Nucleus accumbens (tissue), 56 donors: ENCODE measurements around the gene ADAT2.
A peak's percentile ranks its signal among the peaks of the same experiment; 100 is the strongest.

Source experiments
- DNase-seq, 56 donors: peaks; one replicate each; lab custom pipeline; 2025; lab: John Stamatoyannopoulos, UW

ADAT2 gene

DNA sequence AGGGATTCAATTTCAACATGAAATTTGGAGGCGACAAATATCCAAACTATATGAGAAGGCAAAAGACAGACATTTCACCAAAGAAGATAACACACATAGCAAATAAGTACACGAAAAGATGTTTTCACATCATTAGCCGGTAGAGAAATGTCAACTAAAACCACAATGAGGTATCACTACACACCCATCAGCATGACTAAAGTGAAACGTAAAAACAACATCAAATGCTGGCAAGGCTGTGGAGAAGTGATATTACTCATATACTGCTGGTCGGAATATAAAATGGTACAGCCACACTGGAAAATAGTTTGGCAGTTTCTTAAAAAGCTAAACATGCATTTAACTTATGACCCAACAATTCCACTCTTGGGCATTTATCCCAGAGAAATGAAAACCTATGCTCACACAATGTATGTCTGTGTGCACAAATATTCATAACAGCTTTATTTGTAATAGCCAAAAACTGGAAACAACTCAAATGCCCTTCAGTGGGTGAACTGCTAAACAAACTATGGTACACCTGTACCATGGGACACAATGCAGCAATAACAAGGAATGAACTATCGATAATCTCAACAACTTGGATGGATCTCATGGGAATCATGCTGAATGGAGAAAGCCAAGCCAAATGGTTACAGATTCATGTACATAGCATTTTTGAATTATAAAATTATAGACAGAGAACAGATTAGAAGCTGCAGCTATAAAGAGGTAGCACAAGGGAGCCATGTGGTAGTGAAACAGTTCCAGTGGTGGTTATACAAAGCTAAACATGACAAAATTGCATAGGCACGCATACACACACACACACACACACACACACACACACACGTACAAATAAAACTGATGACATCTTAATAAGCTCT is 8.6 kb downstream of the ADAT2 start:
- no peak for DNase-seq

DNA sequence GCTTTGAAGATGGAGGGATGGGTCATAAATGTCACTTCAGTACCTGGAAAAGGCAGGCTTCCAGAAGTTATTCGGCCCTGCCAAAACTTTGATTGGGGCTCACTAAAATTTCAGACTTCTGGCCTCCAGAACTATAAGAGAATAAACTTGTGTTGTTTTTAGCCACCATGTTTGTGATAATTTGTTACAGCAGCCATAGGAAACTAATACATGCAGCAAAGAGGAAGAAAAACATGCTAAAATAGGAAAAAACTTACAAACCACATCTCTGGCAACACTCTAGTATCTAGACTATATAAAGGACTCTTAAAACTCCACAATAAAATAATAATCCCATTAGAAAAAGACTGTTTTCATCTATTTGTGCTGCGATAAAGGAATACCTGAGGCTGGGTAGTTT is 9.5 kb downstream of the ADAT2 start:
- DNase-seq, result no peak

DNA sequence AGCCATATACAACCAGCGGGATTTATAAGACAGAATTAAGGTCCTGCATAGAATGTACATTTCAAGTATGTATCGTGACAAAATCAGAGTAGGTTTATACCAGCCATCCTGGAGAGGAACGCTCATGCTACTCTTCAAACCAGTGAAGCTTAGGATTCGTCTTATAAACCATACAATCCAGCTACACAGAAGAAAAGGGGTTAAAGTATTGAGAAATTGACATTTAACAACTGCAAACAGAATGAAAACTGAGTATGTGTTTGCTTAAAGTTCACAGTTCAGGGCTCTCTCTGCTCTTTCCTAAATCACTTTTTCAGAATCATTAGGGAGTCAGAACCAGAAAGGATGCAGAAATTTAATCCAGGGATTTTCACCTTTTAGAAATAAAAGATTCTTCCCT is 17.9 kb downstream of the ADAT2 start:
- no peak for DNase-seq

DNA sequence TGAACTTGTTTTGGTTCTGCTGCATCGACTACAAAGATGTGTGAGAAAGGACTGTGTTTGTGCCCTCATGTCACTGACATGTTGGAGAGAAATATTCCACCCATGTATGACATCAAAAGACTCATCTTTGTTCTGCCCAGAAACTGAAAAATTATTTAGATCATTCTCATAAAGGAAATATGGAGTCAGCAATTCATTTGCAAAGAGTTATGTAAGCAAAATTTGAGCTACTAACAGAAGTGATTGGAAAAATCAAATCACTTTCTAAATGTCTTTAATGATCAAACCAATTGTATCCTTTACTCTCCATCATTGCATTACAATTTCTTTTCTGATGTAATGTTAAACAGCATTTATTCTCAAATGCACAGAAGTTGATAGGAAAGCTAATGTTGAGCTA is 19.3 kb downstream of the ADAT2 start:
- no peak for DNase-seq

DNA sequence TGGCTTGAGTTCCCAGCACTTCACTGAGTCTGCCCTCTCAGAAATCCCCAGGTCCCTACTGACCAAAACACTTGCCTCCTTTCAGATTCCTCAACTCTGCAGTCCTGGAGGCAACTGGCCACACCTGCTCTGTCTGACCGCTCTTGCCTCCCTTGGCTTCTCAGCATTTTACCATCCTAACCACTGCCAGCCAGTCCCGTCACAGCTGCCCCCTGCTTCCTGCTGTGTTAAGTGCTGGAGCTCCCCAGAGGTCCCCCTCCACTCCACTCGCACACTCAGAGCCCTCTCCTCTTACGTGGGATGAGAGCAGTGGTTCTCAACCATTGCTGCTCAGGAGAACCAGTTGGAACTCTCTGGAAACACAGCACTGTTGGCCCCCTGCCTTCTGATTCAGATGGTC is 20.5 kb downstream of the ADAT2 start:
- no peak for DNase-seq

DNA sequence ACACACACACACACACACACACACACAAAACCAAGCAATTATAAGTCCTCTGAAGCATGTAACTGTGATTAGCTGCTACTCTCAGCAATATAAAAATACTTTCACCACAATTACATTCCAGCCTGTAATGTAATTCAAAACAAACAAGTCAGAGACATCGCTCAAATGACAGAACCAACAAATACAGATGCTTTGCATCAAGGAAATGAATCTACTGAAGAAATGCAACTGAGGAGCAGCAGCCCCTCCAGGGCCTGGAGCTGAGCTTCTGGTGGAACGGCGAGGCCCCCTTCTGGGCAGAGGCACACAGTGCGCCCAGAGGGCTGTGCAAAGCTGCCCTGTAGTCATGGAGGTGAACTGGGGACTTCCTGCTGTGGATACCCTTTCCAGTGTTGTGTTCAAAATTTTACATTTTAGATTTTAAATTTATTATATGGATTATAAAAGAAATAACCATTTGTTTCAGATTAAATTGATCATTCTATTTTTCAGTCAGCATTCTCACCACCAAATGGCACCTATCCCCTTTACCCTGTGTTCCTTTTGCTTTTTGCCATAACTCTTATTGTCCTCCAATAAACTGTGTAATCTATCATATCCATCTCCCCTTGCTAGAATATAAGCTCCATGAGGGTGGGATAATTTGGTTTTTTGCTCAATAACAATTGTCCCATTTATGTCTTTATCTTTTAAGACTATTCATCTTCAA is 23.2 kb downstream of the ADAT2 start:
- peak in 53 of 56 donors; percentile 1 to 84 (median 35) for DNase-seq

DNA sequence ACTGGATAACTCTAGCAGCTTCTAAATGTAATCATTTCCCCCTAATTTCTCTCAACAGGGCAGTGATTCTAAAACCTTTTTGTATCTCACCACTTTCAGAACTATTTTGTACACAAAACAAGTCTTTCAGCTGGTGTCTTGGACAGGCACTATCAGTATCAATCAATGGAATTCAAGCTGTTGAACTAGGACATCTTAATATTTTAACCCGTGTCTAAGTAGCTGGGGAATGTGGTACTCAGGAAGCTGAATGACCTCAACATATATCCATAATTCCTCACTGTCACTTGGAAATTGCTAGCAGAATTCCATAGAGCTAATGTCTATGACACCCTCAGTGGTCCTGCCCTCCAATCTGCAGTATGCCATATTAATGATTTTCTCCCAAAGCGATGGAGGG is 24.5 kb downstream of the ADAT2 start:
- no peak for DNase-seq

DNA sequence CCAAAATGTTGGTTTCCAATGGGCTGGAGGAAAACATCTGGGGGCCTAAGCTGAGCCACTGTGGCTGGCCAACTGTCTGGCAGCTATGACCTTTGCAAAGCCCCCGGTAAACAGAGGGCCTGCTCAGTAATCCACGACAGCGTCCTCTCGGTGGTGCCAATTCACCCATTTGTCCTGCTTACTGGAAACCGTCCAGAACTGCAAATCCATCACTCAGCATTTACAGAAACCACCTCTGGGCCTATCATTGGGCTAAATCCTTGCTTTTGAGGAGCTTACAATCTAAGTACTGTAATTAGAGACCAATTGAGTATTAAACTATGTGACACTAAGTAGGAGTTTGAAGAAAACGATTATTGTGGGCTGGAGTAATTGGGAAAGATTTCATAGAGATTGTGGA is 31.0 kb downstream of the ADAT2 start:
- no peak for DNase-seq

DNA sequence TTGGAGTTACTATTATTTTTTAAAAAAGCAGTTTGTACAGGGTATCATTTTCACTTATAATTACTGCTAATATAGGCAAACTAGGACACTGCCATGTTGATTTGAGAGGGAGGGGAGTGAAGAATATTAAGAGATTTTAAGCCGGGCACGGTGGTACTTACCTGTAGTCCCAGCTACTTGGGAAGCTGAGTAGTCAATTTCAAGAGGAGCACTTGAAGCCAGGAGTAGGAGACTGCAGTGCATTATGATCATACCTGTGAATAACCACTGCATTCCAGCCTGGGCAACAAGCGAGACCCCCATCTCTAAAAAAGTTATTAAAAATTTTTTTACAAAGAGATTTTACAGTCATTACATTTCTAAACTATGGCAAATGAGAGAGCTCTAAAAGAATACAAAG is 35.7 kb downstream of the ADAT2 start:
- no peak for DNase-seq

DNA sequence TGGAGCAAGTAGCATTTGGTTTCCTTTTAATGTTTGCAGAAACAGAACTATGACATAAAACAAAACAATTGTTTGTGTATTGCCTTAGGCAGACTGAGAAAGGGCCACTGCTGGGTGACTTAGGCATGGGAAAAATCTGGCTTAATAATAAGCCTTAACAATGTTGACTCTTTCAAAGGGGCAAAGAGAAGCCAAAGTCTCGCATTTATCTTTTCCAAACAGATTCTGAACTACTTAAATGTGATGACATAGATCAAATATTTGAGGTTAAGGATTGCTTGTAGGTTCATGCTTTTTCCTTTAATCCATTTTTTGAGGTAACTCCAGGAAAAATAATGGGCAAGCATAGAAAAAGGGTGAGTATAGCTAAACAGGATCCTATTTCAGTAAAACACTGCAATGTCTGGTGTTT is 39.6 kb downstream of the ADAT2 start:
- DNase-seq, result no peak

DNA sequence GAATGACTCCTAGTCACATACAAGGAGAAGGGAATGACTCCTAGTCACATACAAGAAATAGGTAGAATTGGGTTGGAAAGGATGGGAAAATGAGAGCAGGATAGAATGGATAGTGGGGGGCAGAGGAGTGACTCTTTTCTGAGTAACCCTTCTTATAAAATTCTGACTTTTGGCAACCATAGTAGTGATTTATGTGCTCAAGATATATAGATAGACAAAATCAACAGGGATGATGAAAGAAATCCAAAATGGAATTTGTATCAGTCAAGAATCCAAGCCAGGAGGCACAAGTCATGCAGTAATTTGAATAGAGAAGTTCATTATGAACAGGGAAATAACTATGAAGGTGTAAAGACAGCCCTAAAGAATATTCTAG is 41.7 kb downstream of the ADAT2 start:
- no peak for DNase-seq

DNA sequence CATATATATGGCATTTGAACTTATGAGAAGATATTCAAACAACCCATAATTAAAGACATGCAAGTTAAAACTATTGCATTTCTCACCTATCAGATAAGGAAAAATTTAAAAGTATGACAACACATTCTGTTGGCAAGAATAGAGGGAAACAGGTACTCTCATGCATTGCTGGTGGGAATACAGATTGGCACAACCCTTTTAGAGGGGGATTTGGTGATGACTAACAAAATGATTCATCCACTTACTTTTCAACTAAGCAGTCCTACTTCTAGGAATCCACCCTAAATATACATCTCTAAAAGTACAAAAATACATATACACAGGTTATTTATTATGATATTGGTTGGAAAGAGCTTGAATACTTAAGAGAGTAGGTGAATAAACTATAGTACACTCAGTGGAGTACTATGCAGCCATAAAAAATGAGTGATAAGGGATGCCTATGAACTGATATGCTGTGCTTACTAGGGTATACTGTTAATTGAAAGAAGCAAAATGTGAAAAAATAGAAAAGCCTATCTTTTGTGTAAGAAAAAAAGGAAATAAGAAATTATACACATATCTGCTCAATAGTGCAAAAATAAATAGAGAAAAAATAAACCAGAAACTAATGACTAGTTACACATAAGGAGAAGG is 42.2 kb downstream of the ADAT2 start:
- DNase-seq, result no peak

DNA sequence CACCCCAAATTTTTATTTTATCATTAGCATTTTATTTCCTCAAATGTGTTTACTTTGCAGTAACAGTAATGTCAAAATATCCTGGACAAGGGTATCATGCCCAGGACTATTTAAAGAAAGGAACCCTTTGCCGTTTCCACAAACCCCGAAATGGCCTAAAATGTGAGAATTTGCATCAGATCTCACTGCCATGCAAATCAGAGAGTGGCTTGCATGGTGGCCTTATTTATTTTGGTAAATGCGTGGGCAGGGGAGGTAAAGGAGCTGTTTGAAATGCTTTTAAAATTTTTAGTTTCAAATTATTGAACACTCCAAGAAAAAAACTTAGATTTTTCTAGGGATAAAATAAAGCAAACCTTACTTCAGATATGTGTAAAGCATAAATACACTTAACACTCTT is 43.8 kb downstream of the ADAT2 start:
- DNase-seq, result no peak

DNA sequence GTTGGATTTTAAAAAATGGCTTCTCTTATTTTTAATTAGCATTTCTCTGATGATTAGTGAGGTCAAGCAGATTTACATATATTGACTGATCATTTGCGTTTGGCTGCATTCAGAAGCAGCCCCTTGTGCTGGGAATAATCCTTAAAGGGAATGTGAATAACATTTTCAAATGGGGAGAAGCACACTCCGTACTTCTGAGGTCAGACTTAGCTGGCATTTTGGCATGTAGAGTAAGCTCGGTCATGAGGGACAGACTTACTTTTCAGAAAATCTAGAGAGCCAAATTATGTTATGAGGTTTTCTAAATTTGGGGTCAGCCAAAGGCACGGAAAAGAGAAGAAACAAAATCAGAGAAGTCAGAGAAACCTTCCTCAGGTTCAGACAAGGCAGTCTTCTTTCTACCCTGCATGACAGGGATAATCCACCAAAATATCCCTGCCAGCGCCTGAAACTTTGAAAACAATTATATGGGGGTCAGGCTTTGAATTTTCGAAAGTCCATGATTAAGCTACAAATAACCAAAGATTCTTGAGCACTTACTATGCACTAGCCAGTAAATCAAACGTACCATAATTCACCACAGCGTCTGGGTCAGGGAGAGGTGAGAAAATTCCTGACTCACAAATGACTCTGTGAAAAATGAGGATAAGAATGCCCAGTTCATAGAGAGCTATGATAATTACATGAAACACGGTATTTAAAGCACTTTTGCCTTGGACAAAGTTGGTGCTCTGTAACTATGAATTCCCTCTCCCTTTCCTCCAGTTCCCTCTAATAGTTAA is 44.9 kb downstream of the ADAT2 start:
- no peak for DNase-seq

DNA sequence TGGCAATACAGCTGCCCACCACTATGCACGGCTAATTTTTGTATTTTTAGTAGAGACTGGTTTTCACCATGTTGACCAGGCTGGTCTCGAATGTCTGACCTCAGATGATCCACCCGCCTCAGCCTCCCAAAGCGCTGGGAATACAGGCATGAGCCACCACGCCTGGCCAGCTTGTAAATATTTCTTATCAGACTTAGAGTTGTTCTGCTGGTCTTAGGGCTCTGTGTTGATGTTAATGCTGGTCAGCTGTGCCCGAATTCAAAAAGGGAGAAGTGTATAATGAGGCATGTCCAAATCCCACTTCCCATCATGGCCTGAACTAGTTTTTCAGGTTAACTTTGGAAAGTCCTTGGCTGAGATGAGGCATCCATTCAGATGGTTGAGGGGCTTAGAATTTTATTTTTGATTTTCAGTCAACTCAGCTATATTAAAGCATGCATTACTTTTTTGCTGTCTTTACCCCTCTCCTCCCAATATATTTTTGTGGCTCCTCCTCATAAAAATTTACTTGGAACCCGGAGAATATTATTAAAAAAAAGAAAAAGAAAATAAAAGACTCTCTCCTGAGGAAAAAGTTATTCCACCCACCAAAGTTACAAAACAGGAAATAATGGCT is 47.7 kb downstream of the ADAT2 start:
- DNase-seq, result no peak

DNA sequence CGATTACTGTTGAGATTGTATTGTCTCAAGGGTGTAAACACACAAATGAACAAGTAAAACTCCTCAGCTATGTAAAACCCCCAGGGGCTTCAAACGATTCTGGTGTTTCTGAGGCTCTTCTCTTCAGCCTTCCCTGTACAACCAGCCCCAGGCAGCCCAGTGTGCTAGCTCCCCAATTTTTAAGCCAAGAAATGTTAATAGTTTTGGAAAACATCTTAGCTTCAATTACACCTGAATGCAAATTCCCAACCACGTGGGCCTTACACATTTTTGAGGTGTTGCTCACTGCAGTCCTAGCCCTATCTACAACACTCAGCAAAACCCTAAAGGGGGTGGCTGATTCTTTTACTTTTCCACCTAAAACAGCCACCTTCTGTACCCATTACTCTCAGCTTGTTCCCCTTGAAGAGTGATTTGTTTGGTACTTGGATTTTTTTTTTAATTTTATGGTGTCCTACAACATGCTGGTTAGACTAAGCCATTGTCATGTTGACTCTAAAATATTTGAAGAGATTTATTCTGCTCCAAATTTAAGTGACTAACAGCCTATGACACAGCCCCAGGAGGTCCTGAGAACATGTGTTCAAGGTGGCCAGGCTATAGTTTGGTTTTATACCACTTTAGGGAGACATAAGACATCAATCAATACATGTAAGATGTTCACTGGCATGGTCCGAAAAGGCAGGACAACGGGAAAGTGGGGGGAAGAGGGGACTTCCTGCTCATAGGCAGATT is 48.7 kb downstream of the ADAT2 start:
- DNase-seq, result no peak

DNA sequence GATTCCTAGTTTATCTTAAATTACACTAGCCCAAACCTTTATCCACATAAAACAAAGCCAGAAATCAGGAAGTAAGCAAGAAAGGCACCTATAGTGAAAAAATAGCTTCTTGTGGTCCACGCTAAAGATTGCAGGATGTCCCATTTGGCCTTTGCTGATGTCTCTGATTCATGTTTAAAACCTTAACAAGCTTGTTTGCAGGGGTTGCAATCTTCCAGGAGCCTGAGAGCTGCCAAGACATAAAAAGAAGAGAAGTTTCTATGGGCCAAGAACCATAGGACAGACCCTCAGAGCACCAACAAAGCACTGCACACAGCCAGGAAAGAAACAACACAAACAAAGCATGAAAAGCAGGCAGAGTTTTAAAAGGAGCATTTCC is 49.4 kb downstream of the ADAT2 start:
- DNase-seq, result no peak

DNA sequence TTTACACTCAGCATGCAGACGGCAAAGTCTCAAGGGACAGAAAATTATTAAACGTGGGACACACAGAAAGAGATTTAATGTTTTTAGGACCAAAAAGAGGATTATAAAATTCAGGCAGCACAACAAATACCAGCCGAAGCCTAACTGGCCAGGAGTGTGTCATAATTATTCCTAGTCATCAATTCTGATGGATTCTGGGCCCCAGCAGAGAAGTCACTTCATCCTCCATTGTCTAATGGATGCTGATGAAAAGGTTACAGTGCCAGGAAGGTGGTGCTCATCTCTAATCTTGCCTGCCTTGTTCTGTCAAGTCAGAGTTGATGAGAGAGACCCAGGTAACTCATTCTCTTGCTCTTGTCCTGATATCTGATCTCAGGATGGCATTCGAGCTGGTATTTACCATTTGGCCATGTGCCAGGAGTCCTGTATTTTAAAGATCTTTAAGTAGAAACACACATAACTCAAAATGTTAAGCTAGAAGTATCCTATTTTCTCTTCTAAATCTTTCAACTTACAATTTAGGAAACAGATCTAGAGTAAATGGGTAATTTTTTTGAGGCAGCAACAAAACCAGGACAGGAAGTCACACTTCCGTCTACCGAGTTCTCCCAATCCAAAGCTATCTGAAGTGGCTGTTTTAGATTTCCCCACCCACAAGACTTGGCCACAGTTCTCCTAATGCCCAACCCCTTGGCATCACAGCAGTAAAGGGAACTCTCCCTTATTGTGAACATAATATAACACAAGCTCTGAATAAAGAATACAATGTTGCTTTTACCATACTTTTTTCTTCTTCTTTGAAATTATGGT is 50.0 kb downstream of the ADAT2 start:
- no peak for DNase-seq

DNA sequence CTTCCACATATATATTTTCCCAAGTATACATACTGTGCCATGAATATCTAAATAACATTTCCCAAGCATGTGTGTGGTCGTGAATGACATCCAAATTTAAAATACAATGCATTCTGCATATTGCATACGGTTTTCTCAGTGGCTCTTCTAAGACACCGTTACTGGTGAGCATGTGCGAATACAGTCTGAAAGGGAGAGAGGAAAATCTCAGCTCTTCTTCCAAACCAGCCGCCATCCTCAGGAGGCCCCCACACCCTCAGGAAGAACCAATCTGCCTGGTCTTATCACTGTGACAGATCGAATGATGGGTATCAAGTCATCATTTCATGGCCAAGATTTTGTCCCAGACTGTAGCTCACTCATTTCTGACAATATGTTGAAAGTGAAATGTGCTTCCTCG is 50.7 kb downstream of the ADAT2 start:
- DNase-seq, result no peak
